Liver (tissue), 9 donors: Measurements from ENCODE around the gene MFSD2B. TPM values are rescaled to one million over a fixed set of nuclear protein-coding genes. Genes with fewer than 3 reads are reported as not detected.

ENCODE experiments used
- DNase-seq: peaks from one replicate; pipeline ENCODE4 v3.0.0-alpha.2; 2017; ENCODE audit warnings: low spot score
- H3K27ac ChIP-seq, 2 donors: one replicate each; pipeline ENCODE4 v1.7.0; 2013; ENCODE audit warnings: inconsistent platforms in 2 of 2, low read length in 2 of 2, control low read depth in 1 of 2, low read depth in 1 of 2, mild to moderate bottlenecking in 1 of 2
- H3K27me3 ChIP-seq, 4 donors: one replicate each; pipeline versions ENCODE4 v1.6.1 to v1.7.0; 2013; ENCODE audit warnings: low read length in 3 of 4, inconsistent platforms in 1 of 4, mild to moderate bottlenecking in 1 of 4, moderate library complexity in 1 of 4; ENCODE audit not compliant: control insufficient read depth in 4 of 4, insufficient read depth in 4 of 4
- H3K36me3 ChIP-seq, 4 donors: one replicate each; pipeline versions ENCODE4 v1.6.1 to v1.7.0; 2013; ENCODE audit warnings: low read length in 3 of 4, mild to moderate bottlenecking in 3 of 4, low read depth in 1 of 4, moderate library complexity in 1 of 4; ENCODE audit not compliant: control insufficient read depth in 4 of 4, insufficient read depth in 3 of 4
- H3K4me1 ChIP-seq, 4 donors: one replicate each; pipeline versions ENCODE4 v1.6.1 to v1.7.0; 2013; ENCODE audit warnings: low read length in 3 of 4, mild to moderate bottlenecking in 3 of 4, moderate library complexity in 1 of 4; ENCODE audit not compliant: control insufficient read depth in 4 of 4, insufficient read depth in 4 of 4
- H3K4me3 ChIP-seq, 3 donors: one replicate each; pipeline versions ENCODE4 v1.6.1 to v1.7.0; 2013; ENCODE audit warnings: low read length in 3 of 3, control low read depth in 1 of 3, low read depth in 1 of 3, mild to moderate bottlenecking in 1 of 3
- H3K9ac ChIP-seq, 2 donors: one replicate each; pipeline ENCODE4 v1.7.0; 2013; ENCODE audit warnings: low read length in 2 of 2, mild to moderate bottlenecking in 2 of 2, moderate library complexity in 2 of 2, control low read depth in 1 of 2, low read depth in 1 of 2
- H3K9me3 ChIP-seq, 4 donors: one replicate each; pipeline versions ENCODE4 v1.6.1 to v1.7.0; 2013; ENCODE audit warnings: low read length in 3 of 4; ENCODE audit not compliant: control insufficient read depth in 4 of 4
- ATF3 ChIP-seq: IDR thresholded peaks from 2 replicates; pipeline ENCODE4 v1.6.1; 2016; ENCODE audit warnings: antibody characterized with exemption
- EGR1 ChIP-seq, 2 donors: IDR thresholded peaks; 2 replicates each; pipeline ENCODE4 v1.6.1; 2016 to 2018; ENCODE audit warnings: antibody characterized with exemption in 2 of 2, low read depth in 2 of 2
- FOXA1 ChIP-seq: IDR thresholded peaks from 2 replicates; pipeline ENCODE4 v1.6.1; 2016; ENCODE audit warnings: antibody characterized with exemption
- FOXA2 ChIP-seq: IDR thresholded peaks from 2 replicates; pipeline ENCODE4 v1.6.1; 2016; ENCODE audit warnings: antibody characterized with exemption
- GABPA ChIP-seq, 2 donors: IDR thresholded peaks in 1 of 2; conservative IDR thresholded peaks in 1 of 2; 2 replicates each; pipeline ENCODE4 v1.6.1; 2016; ENCODE audit warnings: antibody characterized with exemption in 2 of 2, mild to moderate bottlenecking in 1 of 2, moderate library complexity in 1 of 2
- HNF4A ChIP-seq, 2 donors: conservative IDR thresholded peaks; 2 replicates each; pipeline ENCODE4 v1.6.1; 2016; ENCODE audit warnings: antibody characterized with exemption in 2 of 2, mild to moderate bottlenecking in 2 of 2
- JUND ChIP-seq, 2 donors: IDR thresholded peaks; 2 replicates each; pipeline ENCODE4 v1.6.1; 2016; ENCODE audit warnings: antibody characterized with exemption in 2 of 2
- MAX ChIP-seq: IDR thresholded peaks from 2 replicates; pipeline ENCODE4 v1.6.1; 2016; ENCODE audit warnings: antibody characterized with exemption
- NR2F2 ChIP-seq: IDR thresholded peaks from 2 replicates; pipeline ENCODE4 v1.6.1; 2016; ENCODE audit warnings: antibody characterized with exemption
- RAD21 ChIP-seq, 2 donors: IDR thresholded peaks; 2 replicates each; pipeline ENCODE4 v1.6.1; 2016; ENCODE audit warnings: antibody characterized with exemption in 2 of 2, mild to moderate bottlenecking in 2 of 2
- RXRA ChIP-seq, 2 donors: IDR thresholded peaks; 2 replicates each; pipeline ENCODE4 v1.6.1; 2017 to 2018; ENCODE audit warnings: antibody characterized with exemption in 2 of 2, mild to moderate bottlenecking in 1 of 2
- SP1 ChIP-seq: IDR thresholded peaks from 2 replicates; pipeline ENCODE4 v1.6.1; 2018; ENCODE audit warnings: antibody characterized with exemption, mild to moderate bottlenecking
- TAF1 ChIP-seq: conservative IDR thresholded peaks from 2 replicates; pipeline ENCODE4 v1.6.1; 2016; ENCODE audit warnings: antibody characterized with exemption, mild to moderate bottlenecking
- YY1 ChIP-seq: IDR thresholded peaks from 2 replicates; pipeline ENCODE4 v1.6.1; 2016; ENCODE audit warnings: antibody characterized with exemption, mild to moderate bottlenecking
- WGBS: extraction: QIAGEN DNeasy Blood & Tissue Kit; methylation state at CpG from one replicate; pipeline ENCODE4 v1.1.7; 2013; 5-methylcytosine and 5-hydroxymethylcytosine counted together
- polyA plus RNA-seq, 2 donors: library from polyadenylated mRNA; stranded (reverse) in 1 of 2; unstranded in 1 of 2; fragments of 200-250 nt in 1 of 2; fragments of >200 nt in 1 of 2; fragmentation: Nextera tagmentation in 1 of 2; extraction: Ambion mirVana in 1 of 2; gene quantifications; one replicate each; pipeline versions ENCODE4 v1.2.1 to v1.2.3, GENCODE V29; 2013 to 2015
- total RNA-seq, 2 donors: library from RNA; depleted of rRNA; stranded (reverse); fragments of >200 nt; gene quantifications; one replicate each; pipeline ENCODE4 v1.2.3, GENCODE V29; 2014
- TF ChIP-seq, protein P1 (sequence below): fragments of 150-350 bp; IDR thresholded peaks from 2 replicates; pipeline ENCODE4 v1.5.1; 2017; ENCODE audit warnings: improper control_type of control experiment, low read depth, low read length; ENCODE audit not compliant: missing input control
- TF ChIP-seq, protein P2 (sequence below): IDR thresholded peaks from 2 replicates; pipeline ENCODE4 v1.6.1; 2016; ENCODE audit warnings: antibody characterized with exemption
- TF ChIP-seq, protein P3 (sequence below): IDR thresholded peaks from 2 replicates; pipeline ENCODE4 v1.6.1; 2016; ENCODE audit warnings: antibody characterized with exemption, mild to moderate bottlenecking
- donor health status: healthy.
- donor health status: healthy.
- donor health status: healthy.
- donor health status: healthy.
- donor health status: healthy.

MFSD2B gene
- total and polyA plus RNA-seq, 4 donors = 0.02 to 26.1 (median 0.22) TPM

DNA sequence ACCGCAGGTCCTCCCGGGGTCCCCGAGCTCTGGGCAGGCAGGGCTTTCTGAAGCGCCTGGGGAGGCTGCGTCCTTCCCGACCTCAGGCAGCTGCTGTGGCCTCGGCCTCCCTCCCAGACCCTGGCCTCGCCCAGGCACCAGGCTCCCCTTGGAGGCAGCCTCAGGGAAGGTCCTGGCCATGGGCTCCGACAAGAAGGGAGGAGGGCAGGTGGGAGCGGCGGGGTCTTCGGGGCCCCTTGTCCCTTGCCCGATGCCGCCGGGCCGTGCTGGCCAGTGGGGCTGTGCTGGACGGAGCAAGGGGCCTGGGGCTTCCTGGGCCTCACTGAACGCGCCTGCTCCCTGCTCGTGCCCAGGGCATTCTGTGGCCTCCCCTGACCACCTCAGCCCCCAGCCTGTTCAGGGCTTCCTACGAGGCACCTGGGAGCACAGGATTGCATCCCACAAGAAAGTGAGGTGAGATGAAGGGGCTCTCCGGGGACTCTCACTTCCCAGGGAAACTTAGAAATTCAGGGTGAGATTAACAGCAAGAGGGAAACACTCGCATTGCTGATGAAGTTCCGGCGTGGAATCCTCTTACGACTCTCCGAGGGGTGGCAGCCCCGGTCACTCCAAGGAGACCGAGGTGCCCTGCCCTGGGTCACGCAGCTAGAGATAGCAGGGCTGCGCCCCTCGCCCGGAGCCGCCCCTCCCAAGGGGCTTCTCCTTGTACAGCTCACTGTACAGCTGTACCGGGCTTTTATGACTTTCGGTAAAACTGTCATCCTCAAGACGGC lies 778 bp downstream of the MFSD2B start:
- Histone ChIP-seq H3K4me3 (no peak overlapping the region), H3K27ac (no peak overlapping the region), H3K4me1 (peaks cover 3 to 10% (median 6%) of the 10 kb centered on the region in 4 donors), H3K9me3 (no peaks in the 10 kb centered on the region), H3K36me3 (no peaks in the 10 kb centered on the region), H3K9ac (no peak overlapping the region), H3K27me3 (no peaks in the 10 kb centered on the region)
- no peak for TF ChIP-seq TAF1
- TF ChIP-seq JUND (IDR thresholded peaks at IDR 0.05) = no peak
- no peak for TF ChIP-seq FOXA1
- TF ChIP-seq RAD21 (IDR thresholded peaks at IDR 0.05) = no peak
- peak; percentile 65 for DNase-seq
- 66% methylated on average over 37 of the region's 37 CpGs for WGBS

- H3K27ac ChIP-seq = no peak overlapping the region
- H3K27me3 ChIP-seq = no peaks in the 10 kb centered on the region
- H3K4me3 ChIP-seq = no peak overlapping the region
- H3K9ac ChIP-seq = no peak overlapping the region
- no peaks in the 10 kb centered on the region for H3K36me3 ChIP-seq
- peaks cover 3 to 10% (median 6%) of the 10 kb centered on the region in 4 donors for H3K4me1 ChIP-seq
- no peaks in the 10 kb centered on the region for H3K9me3 ChIP-seq
- 82% methylated on average over 7 of the region's 7 CpGs for WGBS
- no peak for TF ChIP-seq RAD21 (IDR thresholded peaks at IDR 0.05)
- TF ChIP-seq, protein P1, sequence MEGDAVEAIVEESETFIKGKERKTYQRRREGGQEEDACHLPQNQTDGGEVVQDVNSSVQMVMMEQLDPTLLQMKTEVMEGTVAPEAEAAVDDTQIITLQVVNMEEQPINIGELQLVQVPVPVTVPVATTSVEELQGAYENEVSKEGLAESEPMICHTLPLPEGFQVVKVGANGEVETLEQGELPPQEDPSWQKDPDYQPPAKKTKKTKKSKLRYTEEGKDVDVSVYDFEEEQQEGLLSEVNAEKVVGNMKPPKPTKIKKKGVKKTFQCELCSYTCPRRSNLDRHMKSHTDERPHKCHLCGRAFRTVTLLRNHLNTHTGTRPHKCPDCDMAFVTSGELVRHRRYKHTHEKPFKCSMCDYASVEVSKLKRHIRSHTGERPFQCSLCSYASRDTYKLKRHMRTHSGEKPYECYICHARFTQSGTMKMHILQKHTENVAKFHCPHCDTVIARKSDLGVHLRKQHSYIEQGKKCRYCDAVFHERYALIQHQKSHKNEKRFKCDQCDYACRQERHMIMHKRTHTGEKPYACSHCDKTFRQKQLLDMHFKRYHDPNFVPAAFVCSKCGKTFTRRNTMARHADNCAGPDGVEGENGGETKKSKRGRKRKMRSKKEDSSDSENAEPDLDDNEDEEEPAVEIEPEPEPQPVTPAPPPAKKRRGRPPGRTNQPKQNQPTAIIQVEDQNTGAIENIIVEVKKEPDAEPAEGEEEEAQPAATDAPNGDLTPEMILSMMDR = no peak
- no peak for TF ChIP-seq NR2F2
- TF ChIP-seq FOXA2 = no peak
- TF ChIP-seq TAF1 = no peak
- TF ChIP-seq, protein P2, sequence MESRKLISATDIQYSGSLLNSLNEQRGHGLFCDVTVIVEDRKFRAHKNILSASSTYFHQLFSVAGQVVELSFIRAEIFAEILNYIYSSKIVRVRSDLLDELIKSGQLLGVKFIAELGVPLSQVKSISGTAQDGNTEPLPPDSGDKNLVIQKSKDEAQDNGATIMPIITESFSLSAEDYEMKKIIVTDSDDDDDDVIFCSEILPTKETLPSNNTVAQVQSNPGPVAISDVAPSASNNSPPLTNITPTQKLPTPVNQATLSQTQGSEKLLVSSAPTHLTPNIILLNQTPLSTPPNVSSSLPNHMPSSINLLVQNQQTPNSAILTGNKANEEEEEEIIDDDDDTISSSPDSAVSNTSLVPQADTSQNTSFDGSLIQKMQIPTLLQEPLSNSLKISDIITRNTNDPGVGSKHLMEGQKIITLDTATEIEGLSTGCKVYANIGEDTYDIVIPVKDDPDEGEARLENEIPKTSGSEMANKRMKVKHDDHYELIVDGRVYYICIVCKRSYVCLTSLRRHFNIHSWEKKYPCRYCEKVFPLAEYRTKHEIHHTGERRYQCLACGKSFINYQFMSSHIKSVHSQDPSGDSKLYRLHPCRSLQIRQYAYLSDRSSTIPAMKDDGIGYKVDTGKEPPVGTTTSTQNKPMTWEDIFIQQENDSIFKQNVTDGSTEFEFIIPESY = no peak
- TF ChIP-seq ATF3 = no peak
- no peak for TF ChIP-seq GABPA (IDR thresholded peaks at IDR 0.05 in 1 of 2, conservative IDR thresholded peaks at IDR 0.05 in 1 of 2)
- TF ChIP-seq FOXA1 = no peak
- TF ChIP-seq YY1 = no peak
- no peak for TF ChIP-seq RXRA (IDR thresholded peaks at IDR 0.05)
- no peak for TF ChIP-seq JUND (IDR thresholded peaks at IDR 0.05)
- TF ChIP-seq EGR1 (IDR thresholded peaks at IDR 0.05; ENCODE audit: low read depth in 2 of 2) = no peak
- no peak for TF ChIP-seq SP1
- TF ChIP-seq, protein P3, sequence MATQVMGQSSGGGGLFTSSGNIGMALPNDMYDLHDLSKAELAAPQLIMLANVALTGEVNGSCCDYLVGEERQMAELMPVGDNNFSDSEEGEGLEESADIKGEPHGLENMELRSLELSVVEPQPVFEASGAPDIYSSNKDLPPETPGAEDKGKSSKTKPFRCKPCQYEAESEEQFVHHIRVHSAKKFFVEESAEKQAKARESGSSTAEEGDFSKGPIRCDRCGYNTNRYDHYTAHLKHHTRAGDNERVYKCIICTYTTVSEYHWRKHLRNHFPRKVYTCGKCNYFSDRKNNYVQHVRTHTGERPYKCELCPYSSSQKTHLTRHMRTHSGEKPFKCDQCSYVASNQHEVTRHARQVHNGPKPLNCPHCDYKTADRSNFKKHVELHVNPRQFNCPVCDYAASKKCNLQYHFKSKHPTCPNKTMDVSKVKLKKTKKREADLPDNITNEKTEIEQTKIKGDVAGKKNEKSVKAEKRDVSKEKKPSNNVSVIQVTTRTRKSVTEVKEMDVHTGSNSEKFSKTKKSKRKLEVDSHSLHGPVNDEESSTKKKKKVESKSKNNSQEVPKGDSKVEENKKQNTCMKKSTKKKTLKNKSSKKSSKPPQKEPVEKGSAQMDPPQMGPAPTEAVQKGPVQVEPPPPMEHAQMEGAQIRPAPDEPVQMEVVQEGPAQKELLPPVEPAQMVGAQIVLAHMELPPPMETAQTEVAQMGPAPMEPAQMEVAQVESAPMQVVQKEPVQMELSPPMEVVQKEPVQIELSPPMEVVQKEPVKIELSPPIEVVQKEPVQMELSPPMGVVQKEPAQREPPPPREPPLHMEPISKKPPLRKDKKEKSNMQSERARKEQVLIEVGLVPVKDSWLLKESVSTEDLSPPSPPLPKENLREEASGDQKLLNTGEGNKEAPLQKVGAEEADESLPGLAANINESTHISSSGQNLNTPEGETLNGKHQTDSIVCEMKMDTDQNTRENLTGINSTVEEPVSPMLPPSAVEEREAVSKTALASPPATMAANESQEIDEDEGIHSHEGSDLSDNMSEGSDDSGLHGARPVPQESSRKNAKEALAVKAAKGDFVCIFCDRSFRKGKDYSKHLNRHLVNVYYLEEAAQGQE = no peak
- no peak for TF ChIP-seq MAX
- TF ChIP-seq HNF4A (conservative IDR thresholded peaks at IDR 0.05) = no peak
- peak; percentile 72 for DNase-seq
Measured at GRCh38 chr2:24011250-24012104, 1.6 kb downstream of the MFSD2B start.
